GM18520 (cell line): ENCODE measurements around the gene ALKBH7.
"Not testable (repeated sequence)": the region's sequence is repeated elsewhere in the genome, so short reads cannot be mapped to it uniquely, and the experiment has no call there.

Experiments
- ATAC-seq: cut with Tn5 transposase; IDR thresholded peaks from one replicate; pipeline ENCODE4 v1.9.1; 2021; ENCODE audit not compliant: unreplicated experiment

ALKBH7 gene

GRCh38 chr19:6372594-6373095 lies at the start of gene ALKBH7:
Gene ALKBH7 (plus strand): TSS chr19:6372794. CDS start chr19:6372821, 27 bp downstream.
- peak; percentile 85 for ATAC-seq

- no peak for ATAC-seq
These were observed 47.8 kb upstream of the ALKBH7 start for GRCh38 chr19:6324757-6325156.

GRCh38 chr19:6325614-6326013 lies 47.0 kb upstream of the ALKBH7 start:
- ATAC-seq, result no peak

GRCh38 chr19:6326815-6327214 lies 45.8 kb upstream of the ALKBH7 start:
- no peak for ATAC-seq

- ATAC-seq, result no peak
These were observed 39.2 kb upstream of the ALKBH7 start, which contains the start of gene ACER1 for GRCh38 chr19:6333439-6333838. Gene ACER1 (minus strand): TSS chr19:6333612. CDS start chr19:6333551, 61 bp downstream.

GRCh38 chr19:6334490-6335285 lies 37.9 kb upstream of the ALKBH7 start:
- no peak for ATAC-seq

GRCh38 chr19:6340493-6341201 lies 31.9 kb upstream of the ALKBH7 start:
- ATAC-seq, result no peak

- ATAC-seq, result no peak
These were observed 29.1 kb upstream of the ALKBH7 start for GRCh38 chr19:6343462-6343861.

- not testable (repeated sequence) for ATAC-seq
These were observed 23.3 kb upstream of the ALKBH7 start for GRCh38 chr19:6349271-6349670.

GRCh38 chr19:6350688-6351087 lies 21.9 kb upstream of the ALKBH7 start:
- no peak for ATAC-seq

- ATAC-seq, result no peak
These were observed 20.0 kb upstream of the ALKBH7 start for GRCh38 chr19:6352381-6353165.

- ATAC-seq, result no peak
These were observed 18.4 kb upstream of the ALKBH7 start for GRCh38 chr19:6354098-6354674.

- ATAC-seq, result not testable (repeated sequence)
These were observed 17.1 kb upstream of the ALKBH7 start for GRCh38 chr19:6355321-6356040.

- ATAC-seq, result no peak
These were observed 15.4 kb upstream of the ALKBH7 start for GRCh38 chr19:6357174-6357573.

GRCh38 chr19:6358003-6358402 lies 14.6 kb upstream of the ALKBH7 start:
- ATAC-seq, result no peak

- no peak for ATAC-seq
These were observed 12.8 kb upstream of the ALKBH7 start for GRCh38 chr19:6359568-6360341.

GRCh38 chr19:6360445-6360844 lies 12.1 kb upstream of the ALKBH7 start:
- ATAC-seq, result not testable (repeated sequence)

- not testable (repeated sequence) for ATAC-seq
These were observed 11.8 kb upstream of the ALKBH7 start for GRCh38 chr19:6360857-6361216.

GRCh38 chr19:6362027-6362350 lies 10.6 kb upstream of the ALKBH7 start:
- no peak for ATAC-seq

GRCh38 chr19:6362351-6362801 lies 10.2 kb upstream of the ALKBH7 start:
- ATAC-seq, result no peak
